ENCODE measurements around the gene KCNMB3.

Gene KCNMB3

GRCh38 chr3:179236669-179237301, 14.1 kb downstream of the KCNMB3 start:
- TF ChIP-seq, protein P1, sequence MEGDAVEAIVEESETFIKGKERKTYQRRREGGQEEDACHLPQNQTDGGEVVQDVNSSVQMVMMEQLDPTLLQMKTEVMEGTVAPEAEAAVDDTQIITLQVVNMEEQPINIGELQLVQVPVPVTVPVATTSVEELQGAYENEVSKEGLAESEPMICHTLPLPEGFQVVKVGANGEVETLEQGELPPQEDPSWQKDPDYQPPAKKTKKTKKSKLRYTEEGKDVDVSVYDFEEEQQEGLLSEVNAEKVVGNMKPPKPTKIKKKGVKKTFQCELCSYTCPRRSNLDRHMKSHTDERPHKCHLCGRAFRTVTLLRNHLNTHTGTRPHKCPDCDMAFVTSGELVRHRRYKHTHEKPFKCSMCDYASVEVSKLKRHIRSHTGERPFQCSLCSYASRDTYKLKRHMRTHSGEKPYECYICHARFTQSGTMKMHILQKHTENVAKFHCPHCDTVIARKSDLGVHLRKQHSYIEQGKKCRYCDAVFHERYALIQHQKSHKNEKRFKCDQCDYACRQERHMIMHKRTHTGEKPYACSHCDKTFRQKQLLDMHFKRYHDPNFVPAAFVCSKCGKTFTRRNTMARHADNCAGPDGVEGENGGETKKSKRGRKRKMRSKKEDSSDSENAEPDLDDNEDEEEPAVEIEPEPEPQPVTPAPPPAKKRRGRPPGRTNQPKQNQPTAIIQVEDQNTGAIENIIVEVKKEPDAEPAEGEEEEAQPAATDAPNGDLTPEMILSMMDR (IDR thresholded peaks at IDR 0.05; ENCODE audit: insufficient read depth, low read length, poor library complexity, severe bottlenecking), result no peak
- no peak for TF ChIP-seq EZH2phosphoT487 (conservative IDR thresholded peaks at IDR 0.05; ENCODE audit: low read length)
- Histone ChIP-seq H3K36me3 (ENCODE audit: low read length) (peaks cover 5% of the 10 kb centered on the region; the same call in 1 of the 2 replicates), H3K9me2 (replicated peaks; ENCODE audit: insufficient read depth, low read length) (no peaks in the 10 kb centered on the region), H3K27ac (ENCODE audit: low read depth, low read length) (no peak overlapping the region), H3K9ac (ENCODE audit: low read length) (no peak overlapping the region), H3F3A (ENCODE audit: insufficient read depth) (no peaks in the 10 kb centered on the region), H3K79me2 (ENCODE audit: insufficient read depth, low read length) (no peaks in the 10 kb centered on the region), H3K27me3 (ENCODE audit: low read length) (no peaks in the 10 kb centered on the region), H3K9me3 (ENCODE audit: insufficient read depth, low read length) (no peaks in the 10 kb centered on the region), H4K20me1 (ENCODE audit: low read depth, low read length) (no peaks in the 10 kb centered on the region; the same call in 1 of the 2 replicates), H3K4me2 (ENCODE audit: low read depth, low read length, poor library complexity, severe bottlenecking) (no peak overlapping the region), H3K4me3 (ENCODE audit: insufficient read depth, low read length, poor library complexity, severe bottlenecking) (no peak overlapping the region), H2AFZ (ENCODE audit: low read depth, low read length, severe bottlenecking) (no peak overlapping the region)

- TF ChIP-seq, protein P1 (IDR thresholded peaks at IDR 0.05; ENCODE audit: insufficient read depth, low read length, poor library complexity, severe bottlenecking), result no peak
- TF ChIP-seq EZH2phosphoT487 (conservative IDR thresholded peaks at IDR 0.05; ENCODE audit: low read length), result no peak
- H3K4me3 ChIP-seq (ENCODE audit: insufficient read depth, low read length, poor library complexity, severe bottlenecking), result no peak overlapping the region
- H3K9me3 ChIP-seq (ENCODE audit: insufficient read depth, low read length), result no peaks in the 10 kb centered on the region
- peaks cover 5% of the 10 kb centered on the region; the same call in 1 of the 2 replicates for H3K36me3 ChIP-seq (ENCODE audit: low read length)
- no peaks in the 10 kb centered on the region for H3K79me2 ChIP-seq (ENCODE audit: insufficient read depth, low read length)
- no peaks in the 10 kb centered on the region for H3F3A ChIP-seq (ENCODE audit: insufficient read depth)
- no peaks in the 10 kb centered on the region; the same call in 1 of the 2 replicates for H4K20me1 ChIP-seq (ENCODE audit: low read depth, low read length)
- no peak overlapping the region for H3K27ac ChIP-seq (ENCODE audit: low read depth, low read length)
- no peak overlapping the region for H2AFZ ChIP-seq (ENCODE audit: low read depth, low read length, severe bottlenecking)
- H3K27me3 ChIP-seq (ENCODE audit: low read length), result no peaks in the 10 kb centered on the region
- no peak overlapping the region for H3K9ac ChIP-seq (ENCODE audit: low read length)
- no peaks in the 10 kb centered on the region for H3K9me2 ChIP-seq (replicated peaks; ENCODE audit: insufficient read depth, low read length)
- H3K4me2 ChIP-seq (ENCODE audit: low read depth, low read length, poor library complexity, severe bottlenecking), result no peak overlapping the region
These were observed 16.7 kb downstream of the KCNMB3 start for GRCh38 chr3:179234199-179234598.

- TF ChIP-seq, protein P1 (IDR thresholded peaks at IDR 0.05; ENCODE audit: insufficient read depth, low read length, poor library complexity, severe bottlenecking), result no peak
- TF ChIP-seq EZH2phosphoT487 (conservative IDR thresholded peaks at IDR 0.05; ENCODE audit: low read length), result no peak
- Histone ChIP-seq H3K4me3 (ENCODE audit: insufficient read depth, low read length, poor library complexity, severe bottlenecking) (no peak overlapping the region), H4K20me1 (ENCODE audit: low read depth, low read length) (no peaks in the 10 kb centered on the region; the same call in 1 of the 2 replicates), H2AFZ (ENCODE audit: low read depth, low read length, severe bottlenecking) (no peak overlapping the region), H3K9ac (ENCODE audit: low read length) (no peak overlapping the region), H3K36me3 (ENCODE audit: low read length) (peaks cover 5% of the 10 kb centered on the region; the same call in 1 of the 2 replicates), H3K4me2 (ENCODE audit: low read depth, low read length, poor library complexity, severe bottlenecking) (no peak overlapping the region), H3F3A (ENCODE audit: insufficient read depth) (no peaks in the 10 kb centered on the region), H3K9me2 (replicated peaks; ENCODE audit: insufficient read depth, low read length) (no peaks in the 10 kb centered on the region), H3K27ac (ENCODE audit: low read depth, low read length) (no peak overlapping the region), H3K9me3 (ENCODE audit: insufficient read depth, low read length) (no peaks in the 10 kb centered on the region), H3K79me2 (ENCODE audit: insufficient read depth, low read length) (no peaks in the 10 kb centered on the region), H3K27me3 (ENCODE audit: low read length) (no peaks in the 10 kb centered on the region)
These were observed 17.9 kb downstream of the KCNMB3 start for GRCh38 chr3:179233043-179233442.
